Fibroblast of mammary gland (primary cell): ENCODE data around the gene PALLD.

ENCODE experiments used
- DNase-seq: peaks from one replicate; pipeline ENCODE4 v3.0.0-alpha.2; 2010; ENCODE audit warnings: low read depth
- H3K4me3 ChIP-seq: 2 replicates; pipeline ENCODE4 v1.5.1; 2011; ENCODE audit warnings: low read depth, mild to moderate bottlenecking, low read length, moderate library complexity; ENCODE audit not compliant: control insufficient read depth
- CTCF ChIP-seq: conservative IDR thresholded peaks from 2 replicates; pipeline ENCODE4 v1.5.1; 2011; ENCODE audit warnings: low read depth, low read length, inconsistent platforms; ENCODE audit not compliant: control insufficient read depth, insufficient read depth

PALLD gene

DNA sequence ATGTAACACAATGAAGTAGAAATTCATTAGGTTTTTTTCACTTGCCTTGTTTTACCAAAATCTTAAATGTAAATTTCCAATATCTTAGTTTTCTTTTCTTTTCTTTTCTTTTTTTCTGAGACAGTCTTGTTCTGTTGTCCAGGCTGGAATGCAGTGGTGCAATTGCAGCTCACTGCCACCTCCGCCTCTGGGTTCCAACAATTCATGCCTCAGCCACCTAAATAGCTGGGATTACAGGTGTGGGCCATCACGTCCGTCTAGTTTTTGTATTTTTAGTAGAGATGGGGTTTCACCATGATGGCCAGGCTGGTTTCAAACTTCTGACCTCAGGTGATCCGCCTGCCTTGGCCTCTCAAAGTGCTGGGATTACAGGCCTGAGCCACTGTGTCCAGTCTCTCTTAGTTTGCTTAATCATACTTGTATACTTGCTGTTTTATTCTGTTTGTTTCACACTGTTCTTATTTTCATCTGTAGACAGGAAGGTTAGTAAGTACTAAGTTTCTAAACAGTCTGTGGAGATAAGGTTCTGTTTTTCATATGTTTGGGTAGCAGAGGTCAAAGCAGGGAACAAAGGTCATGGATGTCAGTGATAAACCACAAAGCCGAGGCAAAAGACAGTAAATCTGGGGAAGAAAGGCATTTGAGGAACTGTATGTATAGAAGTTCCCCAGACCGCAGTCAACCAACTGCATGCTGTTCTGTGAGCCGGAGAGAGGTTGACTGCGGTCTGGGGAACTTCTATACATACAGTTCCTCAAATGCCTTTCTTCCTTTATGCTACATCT is 384.2 kb downstream of the PALLD start:
- TF ChIP-seq CTCF = no peak
- no peak for DNase-seq
- no peak overlapping the region for H3K4me3 ChIP-seq

GRCh38 chr4:168881781-168882420 is 385.0 kb downstream of the PALLD start:
- no peak overlapping the region for H3K4me3 ChIP-seq
- no peak for DNase-seq
- no peak for TF ChIP-seq CTCF

GRCh38 chr4:168882650-168883233 is 385.9 kb downstream of the PALLD start:
- TF ChIP-seq CTCF = no peak
- H3K4me3 ChIP-seq = no peak overlapping the region
- DNase-seq = peak; percentile 79

DNA sequence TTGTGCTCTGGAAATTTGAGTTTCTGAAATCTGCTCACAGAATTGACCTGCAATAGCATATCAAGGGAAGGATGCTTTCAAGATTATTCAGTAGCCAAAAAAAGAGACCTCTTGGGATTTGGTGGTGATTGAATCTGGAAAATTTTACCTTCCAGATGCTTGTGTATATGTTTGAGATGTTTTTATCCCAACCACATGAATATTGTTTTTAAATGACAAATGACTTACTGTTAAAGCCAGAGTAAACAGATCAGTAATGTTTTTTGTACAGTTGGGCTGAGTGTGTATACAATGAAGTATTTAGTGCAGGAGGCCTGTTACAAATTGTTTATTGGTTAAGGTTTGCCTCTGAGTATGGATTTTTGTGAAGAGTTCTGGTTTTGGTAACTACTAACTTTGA is 386.7 kb downstream of the PALLD start:
- no peak overlapping the region for H3K4me3 ChIP-seq
- TF ChIP-seq CTCF = no peak
- DNase-seq = peak; percentile 79

GRCh38 chr4:168884251-168885124 is 387.6 kb downstream of the PALLD start:
- no peak for TF ChIP-seq CTCF

GRCh38 chr4:168885400-168885799 is 388.5 kb downstream of the PALLD start:
- H3K4me3 ChIP-seq = no peak overlapping the region
- no peak for DNase-seq
- TF ChIP-seq CTCF = no peak

More at GRCh38 chr4:168884251-168885124, 387.6 kb downstream of the PALLD start:
- DNase-seq = no peak
- no peak overlapping the region for H3K4me3 ChIP-seq
